ENCODE results near the gene CSTB. TPM values are rescaled to one million over a fixed set of nuclear protein-coding genes. Genes with fewer than 3 reads are reported as not detected.
A peak's percentile ranks its signal among the peaks of the same experiment; 100 is the strongest.

CSTB gene
- total and polyA plus RNA-seq, 12 donors = 9.5 to 143 (median 60.6) TPM

DNA sequence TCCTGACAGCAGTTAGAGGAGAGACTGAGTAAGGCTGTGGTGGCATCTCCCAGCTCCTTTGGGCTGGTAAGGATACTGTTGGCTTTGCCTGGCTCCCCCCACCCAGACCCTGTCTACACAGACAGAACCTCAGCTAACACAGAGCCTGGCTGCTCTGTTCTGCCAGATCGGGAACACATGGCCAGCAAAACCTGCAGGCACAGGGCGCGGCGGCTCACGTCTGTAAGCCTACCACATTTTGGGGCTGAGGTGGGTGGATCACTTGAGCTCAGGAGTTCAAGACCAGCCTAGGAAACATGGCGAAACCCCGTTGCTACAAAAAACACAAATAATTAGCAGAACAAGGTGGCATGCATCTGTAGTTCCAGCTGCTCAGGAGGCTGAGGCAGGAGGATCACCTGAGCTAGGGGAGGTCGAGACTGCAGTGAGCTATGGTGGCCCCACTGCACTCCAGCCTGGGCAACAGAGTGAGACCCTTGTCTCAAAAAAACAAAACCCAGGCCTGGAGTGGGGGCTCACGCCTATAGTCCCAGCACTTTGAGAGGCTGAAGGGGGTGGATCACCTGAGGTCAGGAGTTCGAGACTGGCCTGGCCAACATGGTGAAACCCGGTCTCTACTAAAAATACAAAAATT lies 6.7 kb downstream of the CSTB start:
- TF ChIP-seq CTCF (IDR thresholded peaks at IDR 0.05) = no peak
- Histone ChIP-seq H3K27ac (no peak overlapping the region), H3K27me3 (no peaks in the 10 kb centered on the region), H3K4me3 (no peak overlapping the region), H3K9me3 (replicated peaks in 1 of 3) (no peaks in the 10 kb centered on the region), H3K36me3 (replicated peaks in 1 of 2) (peaks cover 0 to 17% of the 10 kb centered on the region in 2 donors), H3K4me1 (replicated peaks in 1 of 2) (peaks cover 0 to 13% of the 10 kb centered on the region in 2 donors)
- intact Hi-C loops (cut with DNase I) = no loop called here
- 91 to 97% (median 95%) methylated on average over 10 to 11 of the region's 11 CpGs for WGBS, 4 donors
- no peak for DNase-seq

GRCh38 chr21:43768868-43769167 lies 7.3 kb downstream of the CSTB start:
- TF ChIP-seq CTCF (IDR thresholded peaks at IDR 0.05) (no peak), POLR2A (IDR thresholded peaks at IDR 0.05) (no peak)
- Histone ChIP-seq H3K27ac (peak overlapping the region in 2 of 5 donors; percentile 76 to 83), H3K9me3 (replicated peaks in 1 of 3) (no peaks in the 10 kb centered on the region), H3K4me1 (replicated peaks in 1 of 2) (peaks cover 0 to 11% of the 10 kb centered on the region in 2 donors), H3K4me3 (no peak overlapping the region), H3K27me3 (no peaks in the 10 kb centered on the region), H3K36me3 (replicated peaks in 1 of 2) (peaks cover 0 to 11% of the 10 kb centered on the region in 2 donors)
- 69 to 81% (median 80%) methylated on average over 8 of the region's 8 CpGs for WGBS, 4 donors
- intact Hi-C loops (cut with DNase I) = no loop called here
- DNase-seq = no peak

- no peaks in the 10 kb centered on the region for H3K27me3 ChIP-seq
- intact Hi-C loops (cut with DNase I) = no loop called here
- H3K4me1 ChIP-seq (replicated peaks in 1 of 2) = peaks cover 0 to 11% of the 10 kb centered on the region in 2 donors
- peak overlapping the region in 3 of 5 donors; percentile 53 to 83 (median 76) for H3K27ac ChIP-seq
- TF ChIP-seq CTCF (IDR thresholded peaks at IDR 0.05) (no peak), POLR2A (IDR thresholded peaks at IDR 0.05) (peak in 1 of 2 donors; percentile 32)
- peak; percentile 63 to 84 (median 79) for DNase-seq
- 51 to 64% (median 57%) methylated on average over 20 to 34 of the region's 34 CpGs for WGBS, 4 donors
- H3K36me3 ChIP-seq (replicated peaks in 1 of 2) = peaks cover 0 to 5% of the 10 kb centered on the region in 2 donors
- no peak overlapping the region for H3K4me3 ChIP-seq
- no peaks in the 10 kb centered on the region for H3K9me3 ChIP-seq (replicated peaks in 1 of 3)
Measured at GRCh38 chr21:43767984-43768867, 7.9 kb downstream of the CSTB start.

GRCh38 chr21:43767498-43767983 lies 8.6 kb downstream of the CSTB start:
- WGBS, 4 donors = 82 to 92% (median 86%) methylated on average over 11 to 15 of the region's 15 CpGs
- Histone ChIP-seq H3K27ac (peak overlapping the region in 3 of 5 donors; percentile 53 to 83 (median 76)), H3K27me3 (no peaks in the 10 kb centered on the region), H3K4me1 (replicated peaks in 1 of 2) (peaks cover 0 to 11% of the 10 kb centered on the region in 2 donors), H3K36me3 (replicated peaks in 1 of 2) (no peaks in the 10 kb centered on the region), H3K9me3 (replicated peaks in 1 of 3) (no peaks in the 10 kb centered on the region), H3K4me3 (no peak overlapping the region)
- TF ChIP-seq POLR2A (IDR thresholded peaks at IDR 0.05) = no peak
- TF ChIP-seq CTCF (IDR thresholded peaks at IDR 0.05) = no peak
- intact Hi-C loops (cut with DNase I) = no loop called here
- DNase-seq = no peak

Data from adrenal gland (tissue), 12 donors.